ENCODE results near the gene AMZ1.

AMZ1 gene

DNA sequence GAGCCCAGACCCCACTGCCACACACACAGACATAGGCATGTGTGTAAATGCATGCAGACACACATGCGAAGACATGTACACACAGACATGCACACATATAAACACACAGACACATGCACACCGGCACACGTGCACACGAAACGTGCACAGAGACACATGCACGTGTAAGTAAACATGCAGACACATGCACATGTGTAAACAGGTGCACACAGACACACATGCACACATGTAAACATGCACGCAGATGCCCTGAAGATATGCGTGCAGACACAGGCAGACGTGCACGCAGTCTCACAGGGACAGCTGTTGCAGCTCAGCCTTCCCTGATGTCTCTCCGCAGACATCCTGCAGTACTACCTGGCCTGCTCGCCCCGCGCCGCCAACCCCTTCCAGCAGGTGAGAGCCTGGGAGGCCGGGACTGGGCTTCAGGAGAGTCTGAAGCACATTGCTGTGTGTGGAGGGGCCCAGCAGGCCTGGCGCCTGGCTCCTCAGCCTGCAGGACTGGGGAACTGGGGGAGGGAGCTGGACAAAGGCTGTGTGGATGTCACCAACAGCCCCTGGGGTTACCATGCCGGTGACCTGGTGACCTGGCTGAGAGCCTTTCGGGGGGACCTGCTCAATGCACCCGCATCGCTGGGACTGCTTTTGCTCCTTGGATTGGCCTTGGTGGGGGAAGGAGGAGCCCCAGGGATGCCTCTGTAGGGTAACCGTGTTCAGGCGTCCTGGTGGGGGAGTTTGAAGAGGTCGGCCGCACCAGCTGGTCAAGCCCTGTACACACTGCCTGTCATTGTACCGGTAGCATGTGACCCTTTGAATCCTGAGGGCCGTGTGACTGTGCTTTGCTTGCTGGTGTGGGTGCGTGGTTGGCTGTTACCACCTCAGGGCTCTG, 35.9 kb upstream of the AMZ1 start:
- no peak for DNase-seq (ENCODE audit: low read depth)

DNA sequence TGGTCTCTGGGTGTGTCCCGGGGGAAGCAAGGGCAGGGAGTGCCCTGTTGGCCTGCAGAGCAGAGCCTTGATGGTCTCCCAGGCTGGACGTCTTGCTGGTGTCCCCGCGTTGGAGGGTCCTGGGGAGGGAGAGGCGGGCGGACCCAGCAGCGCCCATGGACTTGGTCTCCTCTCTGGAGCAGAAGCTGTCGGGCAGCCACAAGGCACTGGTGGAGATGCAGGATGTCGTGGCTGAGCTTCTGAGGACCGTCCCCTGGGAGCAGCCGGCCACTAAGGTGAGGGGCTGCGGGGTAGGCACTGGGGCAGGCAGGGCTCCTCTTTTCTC, 35.3 kb upstream of the AMZ1 start:
- no peak for DNase-seq (ENCODE audit: low read depth)

DNA sequence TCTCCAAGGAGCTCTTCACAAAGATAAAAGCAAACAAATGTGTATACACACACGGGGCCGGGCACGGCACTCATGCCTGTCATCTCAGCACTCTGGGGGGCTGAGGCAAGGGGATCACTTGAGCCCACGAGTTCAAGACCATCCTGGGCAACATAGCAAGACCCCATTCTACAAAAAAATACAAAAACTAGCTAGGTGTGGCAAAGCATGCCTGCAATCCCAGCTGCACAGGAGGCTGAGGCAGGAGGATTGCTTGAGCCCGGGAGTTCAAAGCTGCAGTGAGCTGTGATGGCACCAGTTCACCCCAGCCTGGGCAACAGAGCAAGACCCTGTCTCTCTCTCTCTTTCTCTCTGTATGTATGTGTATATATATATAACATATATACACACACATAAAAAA, 33.9 kb upstream of the AMZ1 start:
- no peak for DNase-seq (ENCODE audit: low read depth)

DNA sequence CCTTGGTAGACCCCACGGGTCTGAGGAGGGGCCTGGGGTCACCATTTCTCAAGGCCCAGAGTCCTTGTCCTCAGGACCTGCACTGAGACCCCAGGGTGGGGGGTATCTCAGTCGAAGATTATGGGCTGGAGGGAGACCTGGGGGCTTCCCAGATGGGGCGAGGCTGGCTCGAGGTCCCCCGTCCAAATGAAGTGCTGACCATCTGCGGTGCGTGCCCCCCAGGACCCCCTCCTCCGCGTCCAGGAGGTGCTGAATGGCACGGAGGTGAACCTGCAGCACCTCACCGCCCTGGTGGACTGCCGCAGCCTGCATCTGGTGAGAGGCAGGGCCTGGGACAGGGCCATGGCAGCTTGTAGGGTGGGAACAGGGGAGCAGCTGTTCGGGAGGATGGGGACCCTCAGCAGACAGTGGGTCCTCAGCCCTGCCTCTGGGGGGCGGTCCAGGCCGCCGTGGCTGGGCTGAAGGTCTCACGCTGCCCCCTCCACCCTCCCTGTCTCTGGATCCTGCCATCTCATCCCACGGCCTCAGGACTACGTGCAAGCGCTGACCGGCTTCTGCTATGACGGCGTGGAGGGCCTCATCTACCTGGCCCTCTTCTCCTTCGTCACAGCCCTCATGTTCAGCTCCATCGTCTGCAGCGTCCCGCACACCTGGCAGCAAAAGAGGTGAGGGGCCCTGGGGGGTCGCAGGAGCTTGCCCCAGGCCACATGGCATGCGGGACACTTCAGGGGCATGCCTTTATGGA, 32.0 kb upstream of the AMZ1 start:
- no peak for DNase-seq (ENCODE audit: low read depth)

DNA sequence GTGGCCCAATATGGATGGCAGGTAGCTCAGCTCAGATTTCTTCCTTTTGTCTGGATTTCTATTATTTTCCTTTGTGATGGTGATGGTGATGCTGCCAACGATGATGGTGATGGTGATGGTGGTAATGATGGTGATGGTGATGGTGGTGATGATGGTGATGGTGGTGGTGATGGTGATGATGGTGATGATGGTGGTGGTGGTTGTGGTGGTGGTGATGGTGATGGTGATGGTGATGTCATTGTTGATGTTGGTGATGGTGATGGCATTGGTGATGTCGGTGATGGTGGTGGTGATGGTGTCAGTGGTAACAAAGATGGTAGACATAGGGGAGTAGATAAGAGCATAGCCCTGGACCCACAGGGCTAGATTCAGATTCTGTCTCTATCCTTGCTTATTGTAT, 30.8 kb upstream of the AMZ1 start:
- no peak for DNase-seq (ENCODE audit: low read depth)

DNA sequence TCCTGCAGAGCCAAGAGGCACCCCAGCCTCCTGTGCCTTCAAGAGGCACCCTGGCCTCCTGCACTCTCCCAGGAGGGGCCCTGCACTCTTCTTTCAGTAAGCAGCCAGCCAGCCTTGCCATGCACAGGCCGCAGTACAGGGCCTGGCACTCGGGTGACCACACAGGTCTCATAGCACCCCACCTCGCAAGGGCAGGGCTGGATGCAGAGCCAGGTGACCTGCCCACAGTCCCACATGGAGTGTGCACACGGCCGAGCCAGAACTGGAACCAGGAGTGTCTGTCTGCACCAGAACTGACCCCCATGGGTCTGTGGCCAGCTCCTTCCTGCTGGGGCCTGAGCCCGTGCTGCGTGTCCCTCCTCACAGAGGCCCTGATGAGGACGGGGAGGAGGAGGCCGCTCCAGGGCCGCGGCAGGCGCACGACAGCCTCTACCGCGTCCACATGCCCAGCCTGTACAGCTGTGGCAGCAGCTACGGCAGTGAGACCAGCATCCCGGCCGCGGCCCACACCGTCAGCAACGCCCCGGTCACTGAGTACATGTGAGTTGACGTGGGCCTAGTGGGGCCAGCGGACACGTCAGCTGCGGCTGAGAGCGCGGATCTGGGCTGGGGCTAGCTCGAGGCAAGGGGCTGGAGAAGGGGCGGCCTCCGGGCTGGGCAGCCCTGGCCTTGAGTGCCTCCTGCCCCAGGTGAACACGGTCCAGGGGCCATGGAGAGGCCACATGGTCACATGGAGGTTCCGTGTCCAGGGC, 29.9 kb upstream of the AMZ1 start:
- DNase-seq (ENCODE audit: low read depth) = no peak

DNA sequence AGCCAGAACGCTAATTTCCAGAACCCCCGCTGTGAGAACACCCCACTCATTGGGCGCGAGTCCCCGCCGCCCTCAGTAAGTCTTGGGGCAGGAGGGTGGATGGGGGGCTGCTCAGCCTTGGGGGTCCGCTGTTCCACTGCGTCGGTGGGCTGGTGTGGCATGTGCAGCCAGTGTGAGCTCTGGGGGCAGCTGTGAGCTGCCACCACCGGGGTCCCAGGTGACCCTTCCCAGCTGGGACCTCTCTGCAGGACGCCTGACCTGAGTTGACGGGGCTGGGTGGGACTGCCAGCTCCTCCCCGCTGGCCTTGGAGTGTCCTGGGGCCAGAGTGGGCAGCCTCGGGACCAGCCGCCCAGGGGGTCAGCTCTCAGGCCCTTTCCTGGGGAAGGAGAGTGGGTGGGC, 29.1 kb upstream of the AMZ1 start:
- DNase-seq (ENCODE audit: low read depth) = no peak

DNA sequence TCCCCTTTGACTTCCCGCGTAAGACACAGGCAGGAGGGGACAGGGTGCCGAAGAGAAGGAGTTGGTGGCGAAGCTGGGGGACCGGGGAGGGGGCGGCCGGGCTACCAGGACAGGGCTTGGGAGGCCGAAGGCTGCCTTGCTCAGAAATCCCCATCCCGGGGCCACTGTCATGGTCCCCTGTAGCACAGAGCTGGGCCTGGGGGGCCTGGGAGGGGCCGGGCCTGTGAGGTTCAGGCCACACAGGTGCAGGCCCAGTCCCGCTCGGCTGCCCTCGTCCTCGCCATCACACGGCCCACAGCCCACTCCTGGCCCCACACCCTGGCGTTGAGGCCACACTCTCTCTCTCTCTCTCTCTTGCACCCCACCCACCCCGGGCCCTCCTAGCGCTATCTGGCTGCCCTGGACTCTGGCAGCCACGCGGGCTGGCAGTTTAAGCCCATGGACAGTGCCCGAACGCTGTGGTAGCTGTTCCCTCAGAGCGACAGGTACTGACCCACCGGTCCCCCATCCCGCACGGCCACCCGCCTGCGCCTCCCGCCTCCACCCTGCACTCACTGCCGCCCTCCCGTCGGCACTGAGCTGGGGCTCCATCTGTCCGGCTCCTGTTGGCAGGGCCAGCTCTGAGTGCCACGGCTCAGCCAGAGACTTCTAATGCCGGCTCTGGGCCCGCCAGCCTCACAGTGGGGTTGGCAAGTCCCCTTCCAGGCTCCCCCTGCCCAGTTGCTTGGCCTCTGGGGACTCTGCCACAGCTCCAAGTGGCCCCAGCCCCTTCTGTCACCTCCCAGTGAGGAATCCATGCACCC, 28.2 kb upstream of the AMZ1 start:
- no peak for DNase-seq (ENCODE audit: low read depth)

DNA sequence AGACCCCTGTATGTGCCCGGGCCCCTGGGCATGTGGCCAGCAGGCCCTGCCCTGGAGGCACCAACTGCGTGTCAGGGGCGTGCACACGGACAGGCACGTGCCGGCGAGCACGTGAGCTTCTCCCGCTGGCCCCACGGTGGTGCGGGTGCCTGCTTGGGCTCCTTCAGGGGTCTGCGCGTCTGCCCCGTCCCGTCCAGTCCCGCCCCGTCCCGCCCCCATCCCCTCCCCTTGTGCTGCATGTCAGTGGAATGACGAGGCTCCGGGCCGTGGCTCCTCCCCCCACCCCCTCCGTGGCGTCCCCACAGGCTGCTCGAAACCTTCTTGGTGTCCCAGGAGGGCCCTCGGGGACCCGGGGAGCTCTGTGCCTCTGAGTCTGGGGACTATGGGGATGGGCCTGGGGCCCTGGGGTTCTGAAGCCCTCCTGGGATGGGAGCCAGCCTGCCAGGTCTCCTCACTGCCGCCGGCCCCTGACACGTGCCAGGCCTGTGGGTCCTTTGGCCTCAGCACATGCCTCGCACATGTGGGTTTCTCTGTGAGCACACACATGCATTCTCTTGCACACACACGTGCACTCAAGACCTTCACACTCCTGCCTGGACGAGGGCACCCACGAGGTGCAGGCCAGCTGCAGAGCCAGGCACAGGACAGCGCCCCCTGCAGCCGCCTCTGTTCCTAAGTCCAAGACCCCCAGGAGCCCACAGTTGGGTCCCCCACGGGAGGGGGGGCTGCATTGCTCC, 27.5 kb upstream of the AMZ1 start:
- DNase-seq (ENCODE audit: low read depth) = no peak

DNA sequence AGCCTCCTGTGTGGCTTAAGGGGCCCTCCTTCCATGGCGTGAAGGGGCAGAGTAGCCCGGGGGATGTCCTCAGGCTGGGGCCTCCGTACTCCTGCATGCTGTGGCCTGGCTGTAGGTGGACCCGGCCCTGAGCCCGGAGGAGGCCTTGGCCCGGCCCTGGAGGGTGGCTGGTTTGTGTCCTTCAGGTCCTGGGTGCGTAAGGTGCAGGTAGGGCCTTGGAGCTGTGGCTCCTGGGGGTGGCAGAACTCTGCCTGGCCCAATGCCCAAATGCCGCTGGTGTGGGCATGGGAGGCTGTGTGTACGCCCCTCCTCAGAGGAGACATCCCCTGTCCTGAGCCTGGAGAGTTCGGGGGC, 26.9 kb upstream of the AMZ1 start:
- DNase-seq (ENCODE audit: low read depth) = no peak

DNA sequence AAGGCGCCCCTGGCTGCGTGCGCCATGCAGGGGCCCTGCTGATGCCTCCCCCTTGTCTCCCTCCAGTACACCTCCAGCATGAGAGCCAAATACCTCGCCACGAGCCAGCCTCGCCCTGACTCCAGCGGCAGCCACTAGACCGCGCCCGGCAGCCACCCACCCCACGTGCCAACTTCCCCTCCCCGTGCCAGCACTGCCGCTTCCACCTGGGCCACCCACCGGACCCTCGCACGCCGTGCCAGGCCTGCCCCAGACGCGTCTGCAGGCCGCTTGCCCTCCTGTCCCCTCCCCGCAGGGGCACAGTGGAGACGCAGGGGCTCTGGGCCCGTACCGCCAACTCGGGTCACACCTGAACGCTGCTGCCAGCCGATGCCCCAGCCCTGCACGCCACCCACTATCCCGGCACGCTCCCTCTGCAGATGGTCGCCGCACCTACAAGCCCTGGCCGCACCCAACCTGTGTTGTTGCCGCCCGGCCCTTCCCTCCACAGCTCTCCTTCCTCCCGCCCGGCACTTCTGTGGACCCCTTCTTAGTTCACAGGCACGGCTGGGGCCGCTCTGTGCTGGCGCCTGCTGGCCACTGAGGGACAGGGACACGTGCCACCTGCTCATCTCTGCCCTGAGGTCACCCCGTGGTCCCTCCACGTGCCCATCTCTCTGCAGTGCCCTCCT, 26.3 kb upstream of the AMZ1 start:
- DNase-seq (ENCODE audit: low read depth) = no peak

DNA sequence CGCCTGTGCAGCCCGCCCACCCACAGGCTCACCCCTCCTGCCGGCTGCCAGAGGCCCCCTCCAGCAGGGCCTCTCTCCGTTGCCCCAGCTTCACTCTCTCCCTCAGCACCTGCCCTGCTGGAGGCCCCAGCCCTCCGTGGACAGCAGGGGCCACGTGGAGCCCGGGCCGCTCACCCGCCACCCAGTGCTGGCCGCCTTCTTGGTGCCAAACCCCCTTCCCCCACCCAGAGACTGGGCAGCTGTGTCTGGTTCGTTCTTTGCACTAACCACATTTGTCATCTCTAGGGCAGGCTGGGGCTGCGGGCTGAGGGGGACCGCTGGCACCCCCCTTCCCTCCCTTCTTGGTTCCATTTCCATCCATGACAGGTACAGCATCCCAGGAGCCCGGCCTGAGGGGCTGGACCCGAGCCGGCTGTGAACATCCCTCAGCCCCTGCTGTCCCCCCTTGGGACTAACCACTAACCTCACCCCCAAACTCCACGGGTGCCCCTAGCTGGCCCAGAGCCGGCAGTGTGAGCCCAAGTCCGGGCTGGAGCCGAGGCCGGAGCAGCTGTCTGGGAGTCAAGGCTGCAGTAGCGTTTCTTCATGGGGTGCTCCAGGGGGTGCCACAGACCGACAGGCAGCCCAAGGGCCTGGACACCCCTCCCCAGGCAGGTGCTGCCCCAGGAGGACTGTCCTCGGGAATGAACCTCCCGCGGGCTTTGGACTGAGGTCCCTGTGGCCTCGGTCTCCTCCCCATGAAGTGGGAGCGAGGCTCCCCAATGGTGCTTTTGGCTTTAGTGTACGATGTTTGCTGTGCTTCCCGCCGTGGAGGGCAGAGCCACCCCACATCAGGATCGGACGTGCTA, 25.5 kb upstream of the AMZ1 start:
- DNase-seq (ENCODE audit: low read depth) = no peak

DNA sequence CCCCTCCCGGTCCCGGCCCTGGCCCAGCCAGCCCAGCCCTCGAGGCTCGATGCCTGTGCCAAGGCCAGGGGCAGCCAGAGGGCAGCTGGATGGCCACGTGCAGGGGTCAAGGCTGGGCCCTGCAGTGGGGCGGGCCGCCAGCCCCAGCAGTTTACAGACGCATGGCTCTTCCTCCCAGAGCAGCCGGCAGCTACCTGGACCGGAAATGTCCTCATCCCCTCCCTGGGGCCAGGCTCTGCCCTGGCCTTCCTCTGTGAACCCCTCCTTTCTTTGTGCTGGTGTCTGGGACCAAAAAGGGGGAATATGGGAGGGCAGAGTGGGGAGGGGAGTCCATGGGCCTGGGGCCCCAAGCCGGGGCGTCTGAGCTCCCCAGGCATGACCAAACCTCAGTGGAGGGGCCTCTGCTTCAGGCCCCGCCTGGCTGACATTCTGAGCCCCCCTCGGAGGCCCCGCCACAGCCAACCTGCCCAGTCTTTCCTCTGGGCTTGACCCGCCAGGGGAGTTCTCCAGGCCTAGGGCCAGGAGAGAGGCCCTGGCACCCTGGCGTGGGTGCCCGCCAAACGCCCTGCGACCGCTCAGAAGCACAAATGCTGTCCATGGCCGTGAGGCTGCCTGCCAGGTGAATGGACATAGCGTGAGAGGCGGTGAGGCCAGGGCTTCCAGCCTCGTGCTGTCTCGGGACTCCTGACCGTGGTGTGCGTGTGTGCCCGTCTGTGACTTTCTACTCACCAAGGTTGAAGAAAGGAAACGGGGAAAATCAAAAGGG, 24.7 kb upstream of the AMZ1 start:
- DNase-seq (ENCODE audit: low read depth) = no peak

DNA sequence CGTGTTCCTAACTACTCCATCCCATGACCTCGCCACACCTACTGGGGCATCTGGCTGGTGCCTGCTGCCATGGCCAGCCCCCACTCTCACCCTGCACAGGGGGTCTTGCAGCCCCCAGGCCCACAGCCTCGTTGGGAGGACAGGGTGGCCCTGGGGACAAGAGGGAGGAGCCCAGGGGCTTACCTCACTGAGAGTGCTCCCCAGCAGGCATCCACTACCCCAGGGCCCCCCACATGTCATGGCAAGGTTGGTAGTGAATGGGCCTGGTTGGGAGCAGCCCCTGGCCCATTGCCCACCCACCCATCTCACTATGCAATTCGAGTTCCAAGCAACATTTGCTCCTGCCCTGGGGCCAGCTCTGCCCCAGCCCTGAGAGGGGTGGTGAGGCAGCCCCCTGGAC, 24.0 kb upstream of the AMZ1 start:
- no peak for DNase-seq (ENCODE audit: low read depth)

DNA sequence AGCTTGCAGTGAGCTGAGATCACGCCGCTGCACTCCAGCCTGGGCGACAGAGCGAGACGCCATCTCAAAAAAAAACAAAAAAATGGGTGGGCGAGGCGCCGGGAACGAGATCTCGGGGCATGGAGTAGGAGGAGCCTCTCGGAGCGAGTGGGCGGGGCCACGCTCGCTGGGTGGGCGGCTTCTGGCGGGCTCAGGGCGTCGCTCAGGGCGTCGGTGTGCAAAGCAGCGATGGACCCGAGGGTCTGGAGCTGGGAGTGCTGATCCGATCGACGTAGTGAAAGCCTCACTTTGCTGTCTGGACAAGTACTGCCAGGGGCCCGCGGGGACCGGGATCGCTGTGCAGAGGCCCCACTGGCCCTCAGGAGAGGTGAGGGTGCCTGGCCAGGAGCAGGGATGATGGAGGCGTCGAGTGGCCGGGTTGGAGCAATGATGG, 22.6 kb upstream of the AMZ1 start:
- DNase-seq (ENCODE audit: low read depth) = no peak

DNA sequence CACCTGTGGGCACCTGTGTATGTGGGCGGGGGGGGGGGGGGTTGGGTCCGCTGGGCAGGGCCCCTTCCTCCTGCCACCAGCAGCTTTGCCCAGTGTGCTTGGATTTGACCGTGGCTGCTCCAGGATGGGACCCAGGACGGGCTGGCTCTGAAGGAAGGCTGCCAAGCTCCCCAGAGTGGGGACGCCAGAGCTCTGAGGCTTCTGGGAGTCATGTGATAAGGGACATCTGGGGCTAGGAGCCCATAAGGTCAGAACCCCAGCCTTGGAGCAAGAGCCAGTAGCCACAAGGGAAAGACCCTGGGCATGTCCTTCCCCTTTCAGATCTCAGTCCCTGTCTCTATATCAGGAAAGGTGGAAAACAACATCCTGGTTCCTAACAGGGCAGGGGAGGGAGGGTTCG, 21.8 kb upstream of the AMZ1 start:
- DNase-seq (ENCODE audit: low read depth) = no peak

DNA sequence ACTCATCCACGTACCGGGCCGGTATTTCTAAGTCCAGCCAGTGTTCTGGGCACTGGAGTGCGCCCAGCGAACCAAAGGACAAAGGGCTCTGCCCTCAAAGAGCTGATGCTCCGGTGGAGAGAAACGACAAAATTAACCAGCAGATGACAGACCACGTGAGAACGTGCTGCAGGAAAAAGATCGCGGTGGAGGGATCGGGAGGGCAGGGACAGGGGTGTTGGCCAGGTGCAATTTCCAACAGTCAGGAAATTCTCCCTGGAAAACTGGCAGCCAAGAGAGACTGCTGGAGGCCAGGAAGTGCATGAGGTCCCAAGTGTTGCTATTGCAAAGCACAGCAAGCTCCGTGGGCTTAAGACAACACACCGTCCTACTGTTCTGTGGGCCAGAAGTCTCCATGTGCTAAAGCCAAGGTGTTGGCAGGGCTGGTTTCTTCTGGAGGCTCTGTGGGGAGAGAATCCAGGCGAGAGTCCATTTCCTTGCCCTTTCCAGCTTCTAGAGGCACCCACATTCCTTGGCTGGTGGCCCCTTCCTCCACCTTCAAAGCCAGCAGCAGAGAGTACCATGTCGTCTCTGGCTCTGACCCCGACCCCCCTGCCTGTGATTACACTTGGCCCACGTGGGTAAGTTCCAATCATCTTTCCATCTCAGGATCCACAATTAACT, 21.3 kb upstream of the AMZ1 start:
- DNase-seq (ENCODE audit: low read depth) = no peak

DNA sequence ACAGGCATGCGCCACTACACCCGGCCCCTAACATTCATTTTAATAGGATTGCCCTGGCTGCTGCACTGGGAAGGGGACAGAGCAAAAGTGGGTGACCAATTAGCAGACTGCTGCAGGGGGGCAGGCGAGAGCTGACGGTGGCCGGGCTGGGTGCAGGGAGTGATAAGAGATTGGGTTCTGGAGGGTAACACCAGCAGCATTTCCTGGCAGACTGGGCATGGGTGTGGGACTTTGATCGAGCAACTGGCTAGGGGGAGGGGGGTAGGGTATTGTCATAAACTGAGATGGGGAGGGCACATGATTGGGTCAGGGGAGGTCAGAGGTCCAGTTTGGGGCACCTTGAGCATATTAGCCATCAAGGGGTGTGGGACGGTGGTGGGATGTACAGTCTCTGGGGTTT, 20.2 kb upstream of the AMZ1 start:
- DNase-seq (ENCODE audit: low read depth) = no peak

DNA sequence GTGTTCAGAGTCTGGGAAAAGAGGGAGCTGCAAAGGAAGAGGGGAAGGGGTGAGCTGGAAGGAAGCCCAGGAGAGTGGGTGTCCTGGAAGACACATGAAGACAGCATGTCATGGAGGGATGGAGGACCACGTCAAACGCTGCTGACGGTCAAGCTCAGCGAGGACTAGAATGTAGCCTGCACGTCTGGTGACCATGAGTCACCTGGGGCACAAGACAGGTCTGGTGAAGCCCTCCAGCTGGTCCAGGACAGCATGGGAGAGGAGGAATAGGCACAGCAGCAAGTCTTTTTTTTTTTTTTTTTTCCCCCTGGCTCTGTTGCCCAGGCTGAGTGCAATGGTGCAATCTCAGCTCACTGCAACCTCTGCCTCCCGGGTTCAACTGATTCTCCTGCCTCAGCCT, 19.6 kb upstream of the AMZ1 start:
- DNase-seq (ENCODE audit: low read depth) = no peak
